Body of pancreas (tissue), 4 donors: Measurements from ENCODE around the gene HEATR3. TPM values are rescaled to one million over a fixed set of nuclear protein-coding genes. Genes with fewer than 3 reads are reported as not detected.
"Not testable (repeated sequence)": the region's sequence is repeated elsewhere in the genome, so short reads cannot be mapped to it uniquely, and the experiment has no call there.

Experiments used
- ATAC-seq: fragments of 150-250 bp; one replicate; pipeline ENCODE4 v1.9.1; 2016
- DNase-seq, 4 donors: peaks; one replicate each; pipeline ENCODE4 v3.0.0-alpha.2; 2019
- H3K27ac ChIP-seq, 4 donors: fragments of 200-600 bp; sonication (generic); 1 replicate in 3 of 4; 2 replicates in 1 of 4; pipeline versions ENCODE4 v1.5.1 to v1.6.1; 2016 to 2019; ENCODE audit warnings: mild to moderate bottlenecking in 1 of 4, mixed read lengths in 1 of 4, moderate library complexity in 1 of 4
- H3K27me3 ChIP-seq, 2 donors: fragments of 200-600 bp; sonication (generic); one replicate each; pipeline ENCODE4 v1.6.0; 2016; ENCODE audit warnings: mild to moderate bottlenecking in 1 of 2
- H3K36me3 ChIP-seq, 2 donors: fragments of 200-600 bp; sonication (generic); replicated peaks in 1 of 2; 2 replicates each; pipeline ENCODE4 v1.5.1; 2016; ENCODE audit warnings: low read depth in 2 of 2; ENCODE audit not compliant: insufficient read depth in 1 of 2
- H3K4me1 ChIP-seq: fragments of 200-600 bp; sonication (generic); one replicate; pipeline ENCODE4 v1.6.0; 2016
- H3K4me3 ChIP-seq, 2 donors: fragments of 200-600 bp; sonication (generic); 1 replicate in 1 of 2; 2 replicates in 1 of 2; pipeline ENCODE4 v1.5.1; 2016 to 2019
- H3K9me3 ChIP-seq, 3 donors: fragments of 200-600 bp; sonication (generic); 1 replicate in 2 of 3; 2 replicates in 1 of 3; pipeline ENCODE4 v1.5.1; 2016
- POLR2A ChIP-seq, 3 donors: fragments of 450-650 bp; IDR thresholded peaks; one replicate each; pipeline ENCODE4 v1.6.1; 2016; ENCODE audit warnings: antibody characterized with exemption in 3 of 3, mild to moderate bottlenecking in 2 of 3
- WGBS, 2 donors: methylation state at CpG; one replicate each; pipeline ENCODE4 v1.1.5; 2017; 5-methylcytosine and 5-hydroxymethylcytosine counted together
- intact Hi-C: fragments of 100-400 bp; cut with DNase I; formaldehyde crosslinking; loops from one replicate; pipeline ENCODE4 v1.15.1; 2023
- total RNA-seq, 2 donors: library from RNA; depleted of rRNA; stranded (reverse); fragments of >200 nt; gene quantifications; one replicate each; pipeline ENCODE4 v1.1.0, GENCODE V29; 2016
- TF ChIP-seq, protein P1 (sequence below), 7 experiments: fragments of 450-650 bp in 4 of 7; fragments of 200-600 bp in 3 of 7; sonication (generic) in 3 of 7; IDR thresholded peaks; one replicate each; pipeline ENCODE4 v1.5.1; 2016 to 2019; ENCODE audit warnings: antibody characterized with exemption in 7 of 7

Gene HEATR3
- total RNA-seq, 2 donors from 2014 or later, result 17.4 to 25.7 TPM

DNA sequence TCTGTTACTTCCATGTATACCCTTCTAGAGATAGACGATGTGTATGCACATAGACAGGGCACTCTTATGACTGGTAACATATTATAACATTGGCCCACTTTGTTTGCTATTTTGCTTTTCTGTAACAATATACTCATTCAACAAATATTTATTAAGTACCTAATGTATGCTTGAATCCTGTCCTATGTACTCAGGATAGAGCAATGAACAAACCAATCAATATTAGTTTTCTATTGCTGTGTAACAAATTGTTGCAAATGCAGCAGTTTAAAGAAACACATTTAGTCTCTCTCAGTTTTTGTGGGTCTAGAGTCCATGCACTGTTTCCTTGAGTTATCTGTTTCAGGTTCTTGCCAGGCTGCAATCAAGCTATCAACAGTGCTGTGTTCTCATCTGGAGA lies 57.6 kb downstream of the HEATR3 start:
- intact Hi-C loops, result no loop called here
- no peaks in the 10 kb centered on the region for H3K9me3 ChIP-seq

DNA sequence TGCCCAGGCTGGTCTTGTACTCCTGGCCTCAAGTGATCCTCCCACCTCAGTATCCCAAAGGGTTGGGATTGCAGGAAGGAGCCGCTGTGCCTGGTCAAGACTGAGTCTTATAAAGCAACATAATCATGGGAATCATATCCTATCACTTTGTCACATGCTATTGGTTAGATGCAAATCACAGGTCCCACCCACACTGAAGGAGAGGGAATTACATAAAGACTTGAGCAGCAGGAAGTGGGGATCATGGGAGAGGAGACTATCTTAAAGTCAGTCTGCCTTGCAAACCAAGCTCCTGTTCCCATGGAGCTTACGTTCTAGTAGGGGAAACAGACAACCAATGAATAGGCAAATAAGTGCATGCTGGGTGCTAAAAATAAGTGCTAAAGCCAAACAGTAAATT lies 59.0 kb downstream of the HEATR3 start:
- DNase-seq, result no peak
- no peaks in the 10 kb centered on the region for H3K36me3 ChIP-seq
- no peak overlapping the region for H3K27ac ChIP-seq
- no peak overlapping the region for H3K4me3 ChIP-seq
- no peaks in the 10 kb centered on the region for H3K27me3 ChIP-seq
- intact Hi-C loops, result no loop called here
- WGBS, 2 donors, result 88 to 98% methylated on average over 2 of the region's 2 CpGs
- ATAC-seq, result no peak
- no peak for TF ChIP-seq POLR2A (IDR thresholded peaks at IDR 0.05)
- TF ChIP-seq, protein P1, sequence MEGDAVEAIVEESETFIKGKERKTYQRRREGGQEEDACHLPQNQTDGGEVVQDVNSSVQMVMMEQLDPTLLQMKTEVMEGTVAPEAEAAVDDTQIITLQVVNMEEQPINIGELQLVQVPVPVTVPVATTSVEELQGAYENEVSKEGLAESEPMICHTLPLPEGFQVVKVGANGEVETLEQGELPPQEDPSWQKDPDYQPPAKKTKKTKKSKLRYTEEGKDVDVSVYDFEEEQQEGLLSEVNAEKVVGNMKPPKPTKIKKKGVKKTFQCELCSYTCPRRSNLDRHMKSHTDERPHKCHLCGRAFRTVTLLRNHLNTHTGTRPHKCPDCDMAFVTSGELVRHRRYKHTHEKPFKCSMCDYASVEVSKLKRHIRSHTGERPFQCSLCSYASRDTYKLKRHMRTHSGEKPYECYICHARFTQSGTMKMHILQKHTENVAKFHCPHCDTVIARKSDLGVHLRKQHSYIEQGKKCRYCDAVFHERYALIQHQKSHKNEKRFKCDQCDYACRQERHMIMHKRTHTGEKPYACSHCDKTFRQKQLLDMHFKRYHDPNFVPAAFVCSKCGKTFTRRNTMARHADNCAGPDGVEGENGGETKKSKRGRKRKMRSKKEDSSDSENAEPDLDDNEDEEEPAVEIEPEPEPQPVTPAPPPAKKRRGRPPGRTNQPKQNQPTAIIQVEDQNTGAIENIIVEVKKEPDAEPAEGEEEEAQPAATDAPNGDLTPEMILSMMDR (IDR thresholded peaks at IDR 0.05), result no peak
- no peaks in the 10 kb centered on the region for H3K9me3 ChIP-seq
- H3K4me1 ChIP-seq, result no peaks in the 10 kb centered on the region

More for the DNA sequence above, 57.6 kb downstream of the HEATR3 start:
- no peak for DNase-seq
- WGBS, 2 donors, result 72 to 85% methylated on average over 1 of the region's 1 CpG
- Histone ChIP-seq H3K27me3 (no peaks in the 10 kb centered on the region), H3K4me3 (no peak overlapping the region), H3K4me1 (no peaks in the 10 kb centered on the region), H3K36me3 (no peaks in the 10 kb centered on the region), H3K27ac (no peak overlapping the region)
- no peak for TF ChIP-seq POLR2A (IDR thresholded peaks at IDR 0.05)
- ATAC-seq, result no peak

DNA sequence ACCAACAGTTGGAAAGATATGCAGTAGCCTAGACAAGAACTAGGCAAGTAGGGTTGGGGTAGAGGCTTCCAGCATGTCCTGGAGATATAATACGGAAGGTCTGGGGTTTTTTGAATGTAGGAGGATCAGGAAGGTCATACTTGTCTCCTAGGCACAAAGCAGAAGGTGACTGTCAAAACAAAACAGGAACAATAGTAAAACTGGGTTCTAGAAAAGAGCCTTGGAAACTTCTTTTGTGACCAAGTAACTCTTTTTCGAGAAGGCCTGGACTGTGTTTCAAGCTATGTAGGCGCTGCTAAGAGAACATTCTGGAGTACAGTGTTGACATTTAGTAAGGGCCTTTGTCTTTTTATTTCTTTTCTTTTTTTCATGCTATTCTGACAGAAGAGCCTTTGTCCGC lies 60.4 kb downstream of the HEATR3 start:
- no peak overlapping the region for H3K4me3 ChIP-seq
- no peak for ATAC-seq
- H3K36me3 ChIP-seq, result no peaks in the 10 kb centered on the region
- DNase-seq, result no peak
- 84 to 93% methylated on average over 4 of the region's 4 CpGs for WGBS, 2 donors
- H3K27ac ChIP-seq, result no peak overlapping the region
- H3K27me3 ChIP-seq, result no peaks in the 10 kb centered on the region
- no peaks in the 10 kb centered on the region for H3K4me1 ChIP-seq
- TF ChIP-seq, protein P1 (IDR thresholded peaks at IDR 0.05), result no peak
- no peak for TF ChIP-seq POLR2A (IDR thresholded peaks at IDR 0.05)
- H3K9me3 ChIP-seq, result no peaks in the 10 kb centered on the region
- intact Hi-C loops, result no loop called here

DNA sequence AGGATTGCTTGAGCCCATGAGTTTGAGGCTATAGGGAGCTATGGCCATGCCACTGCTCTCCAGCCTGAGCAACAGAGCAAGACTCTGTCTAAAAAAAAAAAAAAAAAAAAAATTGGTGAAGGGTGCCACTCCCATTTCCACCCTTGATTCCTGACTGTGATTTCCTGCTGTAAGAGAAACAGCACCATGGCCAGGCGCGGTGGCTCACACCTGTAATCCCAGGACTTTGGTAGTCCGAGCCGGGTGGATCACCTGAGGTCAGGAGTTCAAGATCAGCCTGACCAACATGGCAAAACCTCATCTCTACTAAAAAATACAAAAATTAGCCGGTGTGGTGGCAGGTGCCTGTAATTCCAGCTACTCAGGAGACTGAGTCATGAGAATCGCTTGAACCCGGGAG lies 66.8 kb downstream of the HEATR3 start:
- ATAC-seq, intact Hi-C loops, DNase-seq, H3K27me3 ChIP-seq, H3K36me3 ChIP-seq, H3K4me1 ChIP-seq, H3K9me3 ChIP-seq, H3K4me3 ChIP-seq, H3K27ac ChIP-seq: not testable (repeated sequence)
- WGBS, 2 donors, result 76 to 86% methylated on average over 7 of the region's 7 CpGs

DNA sequence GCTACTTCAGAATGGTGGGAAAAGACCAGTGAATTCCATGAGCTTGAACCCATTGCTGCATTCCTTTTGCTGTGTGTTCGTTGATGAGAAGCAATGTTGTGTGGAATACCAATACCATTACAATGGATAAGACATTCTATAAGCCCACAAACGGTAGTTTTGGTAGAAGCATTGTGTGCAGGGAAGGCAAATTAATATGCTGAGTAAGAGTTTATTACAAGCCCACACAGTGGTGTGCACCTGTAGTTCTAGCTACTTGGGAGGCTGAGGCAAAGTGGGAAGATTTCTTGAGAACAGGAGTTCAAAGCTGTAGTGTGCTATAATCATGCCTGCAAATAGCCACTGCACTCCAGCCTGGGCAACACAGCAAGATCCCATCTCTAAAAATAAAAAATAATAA lies 67.4 kb downstream of the HEATR3 start:
- Histone ChIP-seq H3K9me3 (no peaks in the 10 kb centered on the region), H3K27ac (no peak overlapping the region), H3K4me1 (no peaks in the 10 kb centered on the region), H3K36me3 (no peaks in the 10 kb centered on the region), H3K27me3 (no peaks in the 10 kb centered on the region), H3K4me3 (no peak overlapping the region)
- 18 to 23% methylated on average over 2 of the region's 2 CpGs for WGBS, 2 donors
- no peak for DNase-seq
- no peak for ATAC-seq
- no peak for TF ChIP-seq POLR2A (IDR thresholded peaks at IDR 0.05)
- TF ChIP-seq, protein P1 (IDR thresholded peaks at IDR 0.05), result no peak
- intact Hi-C loops, result no loop called here

DNA sequence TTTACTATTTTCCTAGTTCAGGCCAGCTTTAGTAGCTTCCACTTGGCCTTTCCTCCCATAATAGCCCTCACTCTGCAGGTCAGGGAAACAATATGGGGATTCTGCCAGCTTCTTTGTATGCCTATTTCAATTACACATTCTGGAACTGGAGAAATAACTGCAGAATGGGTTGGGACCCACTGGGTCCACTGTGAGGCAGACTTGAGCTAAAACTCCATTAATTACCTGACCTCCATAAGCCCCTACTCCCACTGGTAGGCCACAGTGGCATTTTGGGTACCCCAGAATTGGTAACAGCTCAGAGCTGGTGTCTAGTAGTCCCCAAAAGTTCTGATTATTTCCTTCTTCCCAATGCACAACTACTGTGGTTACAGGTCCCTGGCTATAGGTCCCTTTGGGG lies 70.6 kb downstream of the HEATR3 start:
- Histone ChIP-seq H3K4me1 (no peaks in the 10 kb centered on the region), H3K36me3 (no peaks in the 10 kb centered on the region), H3K27ac (no peak overlapping the region), H3K4me3 (no peak overlapping the region), H3K27me3 (no peaks in the 10 kb centered on the region), H3K9me3 (no peaks in the 10 kb centered on the region)
- ATAC-seq (no peak), DNase-seq (no peak)
- TF ChIP-seq POLR2A (IDR thresholded peaks at IDR 0.05), result no peak
- TF ChIP-seq, protein P1 (IDR thresholded peaks at IDR 0.05), result no peak
- intact Hi-C loops, result no loop called here
